ENCODE results near the gene NUDT14.

NUDT14 gene

GRCh38 chr14:105155681-105156413 is 25.3 kb downstream of the NUDT14 start:
- peak; percentile 36 for DNase-seq

- no peak for DNase-seq
Observed at GRCh38 chr14:105155071-105155651, 26.0 kb downstream of the NUDT14 start.

GRCh38 chr14:105154476-105154871 is 26.6 kb downstream of the NUDT14 start:
- DNase-seq: no peak

GRCh38 chr14:105153739-105154475 is 27.2 kb downstream of the NUDT14 start:
- DNase-seq: no peak

GRCh38 chr14:105153331-105153731 is 27.8 kb downstream of the NUDT14 start:
- no peak for DNase-seq

GRCh38 chr14:105152794-105153241 is 28.3 kb downstream of the NUDT14 start:
- no peak for DNase-seq

- DNase-seq: no peak
Observed at GRCh38 chr14:105151838-105152793, 29.0 kb downstream of the NUDT14 start.

GRCh38 chr14:105151084-105151837 is 29.9 kb downstream of the NUDT14 start:
- no peak for DNase-seq

- DNase-seq: no peak
Observed at GRCh38 chr14:105150368-105151083, 30.6 kb downstream of the NUDT14 start.

- DNase-seq: no peak
Observed at GRCh38 chr14:105150026-105150367, 31.1 kb downstream of the NUDT14 start.

- no peak for DNase-seq
Observed at GRCh38 chr14:105149146-105149781, 31.8 kb downstream of the NUDT14 start.

- no peak for DNase-seq
Observed at GRCh38 chr14:105148604-105149145, 32.4 kb downstream of the NUDT14 start.

- DNase-seq: no peak
Observed at GRCh38 chr14:105147671-105148603, 33.2 kb downstream of the NUDT14 start.

- DNase-seq: no peak
Observed at GRCh38 chr14:105146976-105147635, 34.0 kb downstream of the NUDT14 start.

GRCh38 chr14:105146181-105146975 is 34.7 kb downstream of the NUDT14 start:
- DNase-seq: no peak

- DNase-seq: no peak
Observed at GRCh38 chr14:105145381-105146180, 35.5 kb downstream of the NUDT14 start.

All from NCI-H510A (cell line).